Activated T-helper 1 cell treated with anti-CD3 and anti-CD28 coated beads, Interleukin-2, amount 50 U/mL, for 16 hours (primary cell): ENCODE measurements around the gene ERRFI1.
"Not testable (repeated sequence)": the region's sequence is repeated elsewhere in the genome, so short reads cannot be mapped to it uniquely, and the experiment has no call there.

Experiments used
- DNase-seq, 2 donors: peaks; one replicate each; pipeline ENCODE4 v3.0.0-alpha.2; 2020; ENCODE audit warnings: low read depth in 1 of 2, low spot score in 1 of 2

ERRFI1 gene

GRCh38 chr1:7972285-7972684, 53.8 kb downstream of the ERRFI1 start:
- DNase-seq = no peak

- no peak for DNase-seq
Measured at GRCh38 chr1:7971024-7971423, 55.1 kb downstream of the ERRFI1 start.

GRCh38 chr1:7970246-7970645, 55.9 kb downstream of the ERRFI1 start:
- DNase-seq = no peak

GRCh38 chr1:7967651-7968050, 58.5 kb downstream of the ERRFI1 start:
- no peak for DNase-seq

GRCh38 chr1:7967196-7967595, 58.9 kb downstream of the ERRFI1 start:
- no peak for DNase-seq

- DNase-seq = no peak
Measured at GRCh38 chr1:7964476-7964875, 61.6 kb downstream of the ERRFI1 start.

- not testable (repeated sequence) for DNase-seq
Measured at GRCh38 chr1:7963841-7964240, 62.3 kb downstream of the ERRFI1 start.

GRCh38 chr1:7963378-7963730, 62.8 kb downstream of the ERRFI1 start:
- not testable (repeated sequence) for DNase-seq

- no peak for DNase-seq
Measured at GRCh38 chr1:7962636-7963377, 63.3 kb downstream of the ERRFI1 start.

GRCh38 chr1:7962014-7962335, 64.1 kb downstream of the ERRFI1 start:
- no peak for DNase-seq
